ENCODE results near the gene ABHD2. TPM values are rescaled to one million over a fixed set of nuclear protein-coding genes. Genes with fewer than 3 reads are reported as not detected.

Gene ABHD2
- polyA plus RNA-seq, 3 donors, result 30.8 to 67.1 (median 37.3) TPM

DNA sequence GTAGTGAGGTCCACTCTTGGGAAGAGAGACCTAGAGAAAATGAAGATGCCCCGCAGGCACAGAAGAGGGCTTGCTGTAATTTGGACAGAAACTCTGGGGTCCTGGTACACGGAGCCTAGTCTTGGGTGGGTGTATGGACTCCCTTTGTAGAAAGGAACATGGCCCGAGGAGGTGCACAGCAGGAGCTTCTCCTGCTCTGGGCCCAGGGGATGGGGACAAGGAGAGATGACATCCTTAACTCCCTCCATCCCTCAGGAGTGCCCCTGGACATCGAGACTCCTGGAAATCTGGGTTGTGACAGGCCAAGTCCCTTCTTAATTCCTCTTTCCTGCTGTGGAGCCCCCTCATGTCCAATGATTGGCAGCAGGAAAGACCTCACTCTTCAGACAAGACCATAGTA, 29.9 kb upstream of the ABHD2 start:
- intact Hi-C loops (cut with micrococcal nuclease), result loop anchor here (2.0 to 5.0 kb wide), 2 partner anchors 34 to 118 kb away; no protein-coding TSS in a partner anchor
- H3K36me3 Mint-ChIP-seq, result no peaks in the 10 kb centered on the region
- 88% methylated on average over 3 of the region's 4 CpGs for WGBS (ENCODE audit: insufficient coverage)

DNA sequence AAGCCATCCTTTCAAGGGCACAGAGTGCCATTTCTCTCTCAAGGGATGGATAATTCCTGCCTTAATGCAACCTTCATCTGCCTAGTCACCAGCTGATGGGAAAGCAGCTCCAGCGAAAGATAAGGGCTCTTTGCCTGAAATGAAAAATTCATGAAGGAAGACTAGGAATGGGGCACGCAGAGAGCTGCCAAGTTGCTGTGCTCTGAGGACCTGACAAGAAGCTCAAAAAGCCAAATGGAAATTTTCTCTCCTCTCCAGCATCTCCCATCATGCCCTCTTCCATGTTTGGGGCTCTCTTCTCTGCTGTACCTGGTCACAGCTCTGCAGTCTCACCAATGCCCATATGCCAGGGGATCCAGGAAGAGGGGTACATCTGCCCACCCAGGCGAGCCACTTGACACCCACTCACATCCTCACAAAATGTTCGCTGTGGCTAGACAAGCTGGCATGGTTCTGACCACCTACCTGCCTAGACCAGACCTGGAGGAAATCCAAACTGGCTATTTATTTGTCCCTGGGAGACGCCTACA, 29.3 kb upstream of the ABHD2 start:
- TF ChIP-seq, protein P1, sequence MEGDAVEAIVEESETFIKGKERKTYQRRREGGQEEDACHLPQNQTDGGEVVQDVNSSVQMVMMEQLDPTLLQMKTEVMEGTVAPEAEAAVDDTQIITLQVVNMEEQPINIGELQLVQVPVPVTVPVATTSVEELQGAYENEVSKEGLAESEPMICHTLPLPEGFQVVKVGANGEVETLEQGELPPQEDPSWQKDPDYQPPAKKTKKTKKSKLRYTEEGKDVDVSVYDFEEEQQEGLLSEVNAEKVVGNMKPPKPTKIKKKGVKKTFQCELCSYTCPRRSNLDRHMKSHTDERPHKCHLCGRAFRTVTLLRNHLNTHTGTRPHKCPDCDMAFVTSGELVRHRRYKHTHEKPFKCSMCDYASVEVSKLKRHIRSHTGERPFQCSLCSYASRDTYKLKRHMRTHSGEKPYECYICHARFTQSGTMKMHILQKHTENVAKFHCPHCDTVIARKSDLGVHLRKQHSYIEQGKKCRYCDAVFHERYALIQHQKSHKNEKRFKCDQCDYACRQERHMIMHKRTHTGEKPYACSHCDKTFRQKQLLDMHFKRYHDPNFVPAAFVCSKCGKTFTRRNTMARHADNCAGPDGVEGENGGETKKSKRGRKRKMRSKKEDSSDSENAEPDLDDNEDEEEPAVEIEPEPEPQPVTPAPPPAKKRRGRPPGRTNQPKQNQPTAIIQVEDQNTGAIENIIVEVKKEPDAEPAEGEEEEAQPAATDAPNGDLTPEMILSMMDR (IDR thresholded peaks at IDR 0.05), result no peak
- Mint-ChIP-seq H3K9me3 (no peaks in the 10 kb centered on the region), H3K36me3 (no peaks in the 10 kb centered on the region), H3K27me3 (ENCODE audit: low read depth in 3 of 3) (peaks cover 0 to 4% (median 0%) of the 10 kb centered on the region in 3 donors), H3K4me3 (no peak overlapping the region), H3K27ac (peak overlapping the region in 1 of 7 donors; percentile 16), H3K4me1 (peaks cover 5% of the 10 kb centered on the region)
- H2AFZ ChIP-seq (ENCODE audit: insufficient read depth, low read depth, low read length, poor library complexity, severe bottlenecking), result peak overlapping the region; percentile 25
- no peak overlapping the region for H3K27ac ChIP-seq (ENCODE audit: low read depth in 1 of 2, low read length in 2 of 2)
- no peaks in the 10 kb centered on the region for H3K79me2 ChIP-seq (ENCODE audit: insufficient read depth, low read length)
- no peak overlapping the region for H3K4me2 ChIP-seq (replicated peaks; ENCODE audit: extremely low read depth, low read length, poor library complexity, severe bottlenecking)
- no peaks in the 10 kb centered on the region for H4K20me1 ChIP-seq (ENCODE audit: insufficient read depth, low read length)
- no peaks in the 10 kb centered on the region for H3K36me3 ChIP-seq (replicated peaks in 1 of 2; ENCODE audit: control insufficient read depth in 1 of 2, insufficient read depth in 2 of 2, low read length in 2 of 2)
- H3K27me3 ChIP-seq (ENCODE audit: control insufficient read depth in 2 of 2, insufficient read depth in 2 of 2, low read length in 2 of 2), result no peaks in the 10 kb centered on the region
- DNase-seq, result no peak
- H3K4me3 ChIP-seq (replicated peaks in 1 of 3; ENCODE audit: low read depth in 2 of 3, low read length in 3 of 3), result no peak overlapping the region
- 100% methylated on average over 2 of the region's 5 CpGs for WGBS (ENCODE audit: insufficient coverage)
- peaks cover 0 to 5% of the 10 kb centered on the region in 2 donors for H3K4me1 ChIP-seq (ENCODE audit: control insufficient read depth in 1 of 2, insufficient read depth in 2 of 2, low read length in 2 of 2)
- intact Hi-C loops (cut with micrococcal nuclease), result loop anchor here (2.0 to 5.0 kb wide), 2 partner anchors 33 to 118 kb away; no protein-coding TSS in a partner anchor
- no peaks in the 10 kb centered on the region for H3K9me3 ChIP-seq (replicated peaks in 1 of 2; ENCODE audit: control insufficient read depth in 1 of 2, insufficient read depth in 1 of 2, low read length in 2 of 2)
- no peak overlapping the region for H3K9ac ChIP-seq (ENCODE audit: insufficient read depth, low read length, poor library complexity, severe bottlenecking)

More for the DNA sequence above, 29.9 kb upstream of the ABHD2 start:
- no peaks in the 10 kb centered on the region for H3K36me3 ChIP-seq (replicated peaks in 1 of 2; ENCODE audit: control insufficient read depth in 1 of 2, insufficient read depth in 2 of 2, low read length in 2 of 2)
- Mint-ChIP-seq H3K4me1 (peaks cover 5% of the 10 kb centered on the region), H3K9me3 (no peaks in the 10 kb centered on the region), H3K27ac (peak overlapping the region in 2 of 7 donors; percentile 25 to 64), H3K27me3 (ENCODE audit: low read depth in 3 of 3) (peaks cover 0 to 4% (median 0%) of the 10 kb centered on the region in 3 donors), H3K4me3 (no peak overlapping the region)
- peak overlapping the region; percentile 25 for H2AFZ ChIP-seq (ENCODE audit: insufficient read depth, low read depth, low read length, poor library complexity, severe bottlenecking)
- TF ChIP-seq, protein P1 (IDR thresholded peaks at IDR 0.05), result no peak
- no peaks in the 10 kb centered on the region for H4K20me1 ChIP-seq (ENCODE audit: insufficient read depth, low read length)
- DNase-seq, result no peak
- no peaks in the 10 kb centered on the region for H3K79me2 ChIP-seq (ENCODE audit: insufficient read depth, low read length)
- H3K4me1 ChIP-seq (ENCODE audit: control insufficient read depth in 1 of 2, insufficient read depth in 2 of 2, low read length in 2 of 2), result peaks cover 0 to 5% of the 10 kb centered on the region in 2 donors
- H3K27ac ChIP-seq (ENCODE audit: low read depth in 1 of 2, low read length in 2 of 2), result no peak overlapping the region
- H3K4me3 ChIP-seq (replicated peaks in 1 of 3; ENCODE audit: low read depth in 2 of 3, low read length in 3 of 3), result no peak overlapping the region
- no peaks in the 10 kb centered on the region for H3K27me3 ChIP-seq (ENCODE audit: control insufficient read depth in 2 of 2, insufficient read depth in 2 of 2, low read length in 2 of 2)
- no peaks in the 10 kb centered on the region for H3K9me3 ChIP-seq (replicated peaks in 1 of 2; ENCODE audit: control insufficient read depth in 1 of 2, insufficient read depth in 1 of 2, low read length in 2 of 2)
- H3K9ac ChIP-seq (ENCODE audit: insufficient read depth, low read length, poor library complexity, severe bottlenecking), result no peak overlapping the region
- no peak overlapping the region for H3K4me2 ChIP-seq (replicated peaks; ENCODE audit: extremely low read depth, low read length, poor library complexity, severe bottlenecking)
